IPS-18a (cell line): Measurements from ENCODE around the gene KLF15.

Experiments
- H3K27ac ChIP-seq: one replicate; pipeline ENCODE4 v1.5.1; 2013; ENCODE audit warnings: low read length
- H3K27me3 ChIP-seq: one replicate; pipeline ENCODE4 v1.6.1; 2013; ENCODE audit warnings: mild to moderate bottlenecking, low read length; ENCODE audit not compliant: control insufficient read depth, insufficient read depth
- H3K36me3 ChIP-seq: one replicate; pipeline ENCODE4 v1.6.1; 2013; ENCODE audit warnings: low read depth, low read length; ENCODE audit not compliant: control insufficient read depth
- H3K4me1 ChIP-seq: one replicate; pipeline ENCODE4 v1.6.1; 2013; ENCODE audit warnings: low read depth, low read length; ENCODE audit not compliant: control insufficient read depth
- H3K4me3 ChIP-seq: one replicate; pipeline ENCODE4 v1.5.1; 2013; ENCODE audit warnings: low read length
- H3K9ac ChIP-seq: one replicate; pipeline ENCODE4 v1.6.1; 2013; ENCODE audit warnings: mild to moderate bottlenecking, low read length, moderate library complexity
- H3K9me3 ChIP-seq: one replicate; pipeline ENCODE4 v1.6.1; 2013; ENCODE audit warnings: low read depth, low read length; ENCODE audit not compliant: control insufficient read depth

KLF15 gene

GRCh38 chr3:126313166-126313565 is 44.0 kb downstream of the KLF15 start:
- no peaks in the 10 kb centered on the region for H3K27me3 ChIP-seq
- no peaks in the 10 kb centered on the region for H3K9me3 ChIP-seq
- peaks cover 11% of the 10 kb centered on the region for H3K4me1 ChIP-seq
- H3K9ac ChIP-seq, result no peak overlapping the region
- H3K27ac ChIP-seq, result no peak overlapping the region
- H3K4me3 ChIP-seq, result no peak overlapping the region
- H3K36me3 ChIP-seq, result no peaks in the 10 kb centered on the region

DNA sequence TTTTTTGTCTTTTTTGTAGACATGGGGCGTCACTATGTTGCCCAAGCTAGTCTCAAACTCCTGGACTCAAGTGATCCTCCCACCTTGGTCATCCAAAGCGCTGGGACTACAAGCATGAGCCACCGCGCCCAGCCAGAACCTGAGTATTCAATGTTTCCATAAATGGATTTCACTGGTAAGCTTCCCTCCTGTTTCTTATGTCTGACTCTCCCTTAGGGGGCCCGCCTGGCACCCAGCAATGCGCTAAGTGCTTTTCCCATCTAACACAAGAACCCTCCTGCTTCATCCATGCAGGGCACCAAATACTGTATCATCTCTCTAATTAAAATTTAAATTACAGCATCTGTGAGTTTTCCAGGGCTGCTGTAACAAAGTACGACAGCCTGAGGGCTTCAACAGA is 44.9 kb downstream of the KLF15 start:
- Histone ChIP-seq H3K4me3 (no peak overlapping the region), H3K27ac (no peak overlapping the region), H3K36me3 (no peaks in the 10 kb centered on the region), H3K4me1 (peaks cover 11% of the 10 kb centered on the region), H3K9ac (no peak overlapping the region), H3K9me3 (no peaks in the 10 kb centered on the region), H3K27me3 (no peaks in the 10 kb centered on the region)

GRCh38 chr3:126311338-126311978 is 45.8 kb downstream of the KLF15 start:
- no peak overlapping the region for H3K4me3 ChIP-seq
- H3K36me3 ChIP-seq, result no peaks in the 10 kb centered on the region
- no peak overlapping the region for H3K9ac ChIP-seq
- peaks cover 11% of the 10 kb centered on the region for H3K4me1 ChIP-seq
- no peaks in the 10 kb centered on the region for H3K27me3 ChIP-seq
- no peak overlapping the region for H3K27ac ChIP-seq
- H3K9me3 ChIP-seq, result no peaks in the 10 kb centered on the region

GRCh38 chr3:126310816-126311215 is 46.4 kb downstream of the KLF15 start:
- no peaks in the 10 kb centered on the region for H3K9me3 ChIP-seq
- no peak overlapping the region for H3K27ac ChIP-seq
- no peak overlapping the region for H3K4me3 ChIP-seq
- H3K36me3 ChIP-seq, result no peaks in the 10 kb centered on the region
- no peak overlapping the region for H3K9ac ChIP-seq
- peaks cover 6% of the 10 kb centered on the region for H3K4me1 ChIP-seq
- no peaks in the 10 kb centered on the region for H3K27me3 ChIP-seq

- H3K9me3 ChIP-seq, result no peaks in the 10 kb centered on the region
- no peak overlapping the region for H3K4me3 ChIP-seq
- H3K27me3 ChIP-seq, result no peaks in the 10 kb centered on the region
- H3K36me3 ChIP-seq, result no peaks in the 10 kb centered on the region
- peaks cover under 1% of the 10 kb centered on the region for H3K4me1 ChIP-seq
- no peak overlapping the region for H3K9ac ChIP-seq
- no peak overlapping the region for H3K27ac ChIP-seq
Measured at GRCh38 chr3:126309861-126310655, 47.1 kb downstream of the KLF15 start.

DNA sequence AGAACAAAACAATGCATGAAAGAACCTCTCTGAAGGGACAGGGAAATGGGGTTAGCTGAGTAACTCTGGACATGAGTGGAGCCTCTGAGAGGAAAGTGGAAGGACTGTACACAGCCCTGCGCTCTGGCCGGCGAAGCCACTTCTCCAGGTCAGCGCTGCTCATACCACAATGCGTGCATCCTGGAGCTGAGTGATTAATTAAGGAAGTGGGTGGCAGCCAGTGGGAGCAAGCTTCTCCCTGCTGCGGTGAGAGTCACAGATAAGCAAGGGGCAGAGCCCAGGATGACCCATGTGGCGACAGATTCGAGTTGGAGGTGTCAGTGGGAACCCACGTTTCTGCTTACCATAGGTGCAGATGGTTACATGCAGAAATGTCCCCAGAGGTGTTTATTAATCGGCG is 48.0 kb downstream of the KLF15 start:
- no peaks in the 10 kb centered on the region for H3K4me1 ChIP-seq
- H3K36me3 ChIP-seq, result no peaks in the 10 kb centered on the region
- H3K9me3 ChIP-seq, result no peaks in the 10 kb centered on the region
- H3K27me3 ChIP-seq, result no peaks in the 10 kb centered on the region
- H3K27ac ChIP-seq, result no peak overlapping the region
- H3K9ac ChIP-seq, result no peak overlapping the region
- no peak overlapping the region for H3K4me3 ChIP-seq

DNA sequence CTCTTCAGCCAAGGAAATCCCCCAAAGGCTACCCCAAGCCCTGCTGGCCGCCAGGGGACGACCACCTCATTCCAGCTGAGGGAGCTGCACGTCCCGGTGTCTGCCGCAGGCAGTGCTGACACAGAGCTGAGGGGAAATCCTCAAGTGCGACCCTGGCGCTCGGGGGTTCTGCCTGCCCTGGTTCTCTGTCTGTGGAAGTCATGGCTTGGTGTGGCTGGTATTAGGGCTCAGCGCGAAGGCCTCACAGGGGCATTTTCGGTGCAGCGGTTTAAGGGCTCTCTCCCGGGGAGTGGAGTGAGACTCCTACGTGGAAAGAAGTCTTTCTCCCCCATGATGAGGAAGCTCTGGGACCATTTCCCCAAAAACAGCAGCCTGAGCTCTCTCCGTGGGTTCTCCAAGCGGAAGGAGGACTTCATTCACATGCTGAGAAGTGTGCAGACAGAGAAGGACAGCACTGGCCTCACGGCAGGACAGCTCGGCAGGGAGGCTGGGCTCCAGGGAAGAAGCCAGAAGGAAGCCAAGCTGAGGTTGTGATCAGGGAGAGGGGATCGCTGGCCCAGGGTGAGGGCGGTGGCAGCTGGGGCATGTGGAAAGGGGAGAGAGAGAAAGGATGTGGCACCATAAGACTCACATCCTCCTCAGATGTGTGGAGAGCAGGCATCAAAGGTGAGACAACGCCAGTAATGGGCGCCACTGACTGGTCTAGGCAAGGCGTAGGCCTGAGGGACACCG is 48.6 kb downstream of the KLF15 start:
- Histone ChIP-seq H3K9ac (no peak overlapping the region), H3K4me3 (no peak overlapping the region), H3K4me1 (no peaks in the 10 kb centered on the region), H3K27ac (no peak overlapping the region), H3K9me3 (no peaks in the 10 kb centered on the region), H3K36me3 (no peaks in the 10 kb centered on the region), H3K27me3 (no peaks in the 10 kb centered on the region)

DNA sequence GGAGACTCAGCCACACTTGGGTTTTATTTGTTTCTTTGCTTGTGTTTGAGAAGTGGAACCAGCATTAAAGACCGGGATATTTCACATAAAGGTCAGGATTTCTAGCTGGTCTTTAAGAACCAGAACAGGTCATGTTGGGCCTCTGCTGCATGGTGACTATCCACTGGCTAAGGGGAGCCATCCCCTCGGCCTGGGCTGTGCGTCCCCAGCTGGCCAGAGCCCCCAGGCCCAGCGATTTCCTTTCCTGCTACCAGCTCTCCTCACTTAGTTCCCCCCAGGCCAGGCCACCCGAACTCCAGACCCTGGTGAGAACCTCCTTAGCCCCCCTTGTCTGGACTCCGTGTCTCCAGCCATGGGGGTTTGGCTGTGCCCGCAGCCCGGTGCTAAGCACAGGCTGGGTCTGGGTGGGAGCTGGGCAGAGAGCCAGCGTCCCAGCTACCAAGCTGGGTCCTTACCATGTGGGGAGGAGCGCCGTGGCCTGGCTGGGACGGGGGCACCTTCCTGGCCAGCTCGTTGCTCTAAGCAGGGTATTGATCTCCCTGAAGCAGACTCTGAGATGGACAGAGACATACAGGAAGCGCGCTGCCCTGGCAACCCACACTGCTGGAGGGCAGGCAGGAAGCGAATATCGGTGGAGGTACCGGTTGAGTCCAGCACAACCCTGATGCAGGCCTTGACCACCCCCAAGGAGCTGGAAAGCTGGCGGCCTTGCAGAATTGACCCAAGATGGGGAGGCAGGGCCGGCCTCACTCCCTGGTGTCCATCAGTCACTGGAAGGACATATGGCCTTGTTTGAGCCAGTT is 49.4 kb downstream of the KLF15 start:
- H3K36me3 ChIP-seq, result no peaks in the 10 kb centered on the region
- H3K9me3 ChIP-seq, result no peaks in the 10 kb centered on the region
- no peaks in the 10 kb centered on the region for H3K4me1 ChIP-seq
- H3K9ac ChIP-seq, result no peak overlapping the region
- H3K27me3 ChIP-seq, result no peaks in the 10 kb centered on the region
- no peak overlapping the region for H3K4me3 ChIP-seq
- no peak overlapping the region for H3K27ac ChIP-seq

- Histone ChIP-seq H3K27ac (no peak overlapping the region), H3K9ac (no peak overlapping the region), H3K4me1 (no peaks in the 10 kb centered on the region), H3K36me3 (no peaks in the 10 kb centered on the region), H3K9me3 (no peaks in the 10 kb centered on the region), H3K27me3 (no peaks in the 10 kb centered on the region), H3K4me3 (no peak overlapping the region)
Measured at GRCh38 chr3:126306888-126307482, 50.2 kb downstream of the KLF15 start.

GRCh38 chr3:126306397-126306796 is 50.8 kb downstream of the KLF15 start:
- Histone ChIP-seq H3K9ac (no peak overlapping the region), H3K9me3 (no peaks in the 10 kb centered on the region), H3K27me3 (no peaks in the 10 kb centered on the region)

DNA sequence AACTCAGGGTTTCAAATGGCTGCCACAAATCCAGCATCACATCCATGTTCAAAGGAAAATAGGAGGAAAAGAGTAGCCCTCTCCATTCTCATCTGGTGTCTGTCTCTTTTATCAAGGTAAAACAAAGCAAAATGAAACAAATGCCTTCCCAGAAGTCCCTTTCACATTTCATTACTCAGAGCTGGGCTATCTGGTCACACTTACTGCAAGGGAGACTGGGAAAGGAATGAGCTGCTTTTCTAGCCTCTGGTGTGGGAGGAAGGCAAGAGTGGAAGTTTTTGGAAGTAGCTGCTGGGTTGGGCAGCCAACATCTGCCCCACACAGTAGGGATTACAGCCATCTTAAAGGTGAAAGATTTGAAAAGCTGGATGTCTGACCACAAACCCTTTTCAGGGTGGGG is 51.8 kb downstream of the KLF15 start:
- no peak overlapping the region for H3K27ac ChIP-seq
- H3K4me3 ChIP-seq, result no peak overlapping the region
- H3K27me3 ChIP-seq, result no peaks in the 10 kb centered on the region
- no peak overlapping the region for H3K9ac ChIP-seq
- H3K36me3 ChIP-seq, result no peaks in the 10 kb centered on the region
- no peaks in the 10 kb centered on the region for H3K9me3 ChIP-seq
- no peaks in the 10 kb centered on the region for H3K4me1 ChIP-seq

More at GRCh38 chr3:126306397-126306796, 50.8 kb downstream of the KLF15 start:
- H3K4me3 ChIP-seq, result no peak overlapping the region
- no peak overlapping the region for H3K27ac ChIP-seq
- no peaks in the 10 kb centered on the region for H3K4me1 ChIP-seq
- no peaks in the 10 kb centered on the region for H3K36me3 ChIP-seq
